ENCODE measurements around the gene PRR36.
A peak's percentile ranks its signal among the peaks of the same experiment; 100 is the strongest.

Gene PRR36

GRCh38 chr19:7842661-7843294 is 31.4 kb downstream of the PRR36 start:
- no peak for DNase-seq

GRCh38 chr19:7841751-7842660 is 32.2 kb downstream of the PRR36 start:
- no peak for DNase-seq

GRCh38 chr19:7840629-7841028 is 33.6 kb downstream of the PRR36 start:
- DNase-seq = no peak

- DNase-seq = no peak
These were observed 34.7 kb downstream of the PRR36 start for GRCh38 chr19:7839476-7839875.

- DNase-seq = no peak
These were observed 40.7 kb downstream of the PRR36 start for GRCh38 chr19:7833225-7834099.

GRCh38 chr19:7832781-7833180 is 41.4 kb downstream of the PRR36 start:
- no peak for DNase-seq

GRCh38 chr19:7832009-7832408 is 42.2 kb downstream of the PRR36 start:
- DNase-seq = no peak

GRCh38 chr19:7831452-7831851 is 42.7 kb downstream of the PRR36 start:
- DNase-seq = no peak

- DNase-seq = no peak
These were observed 43.4 kb downstream of the PRR36 start for GRCh38 chr19:7830823-7831222.

GRCh38 chr19:7830272-7830771 is 43.9 kb downstream of the PRR36 start:
- no peak for DNase-seq

GRCh38 chr19:7829561-7830271 is 44.5 kb downstream of the PRR36 start, which contains the start of gene EVI5L:
Gene EVI5L, plus strand, starts transcription at chr19:7830218. Its CDS starts 16,325 bp downstream, at chr19:7846543.
- peak; percentile 99 for DNase-seq

GRCh38 chr19:7829166-7829520 is 45.0 kb downstream of the PRR36 start:
- no peak for DNase-seq

GRCh38 chr19:7823686-7824301 is 50.4 kb downstream of the PRR36 start:
- no peak for DNase-seq

GRCh38 chr19:7822910-7823515 is 51.2 kb downstream of the PRR36 start:
- DNase-seq = no peak

- no peak for DNase-seq
These were observed 53.6 kb downstream of the PRR36 start for GRCh38 chr19:7820588-7820987.

GRCh38 chr19:7819337-7819736 is 54.9 kb downstream of the PRR36 start:
- DNase-seq = no peak

GRCh38 chr19:7818806-7819205 is 55.4 kb downstream of the PRR36 start:
- no peak for DNase-seq

All from activated CD4-positive, alpha-beta T cell treated with anti-CD3 and anti-CD28 coated beads for 1 hour (primary cell).